SK-N-SH (cell line): ENCODE measurements around the gene CNNM1. TPM values are rescaled to one million over a fixed set of nuclear protein-coding genes. Genes with fewer than 3 reads are reported as not detected.

Experiments
- CTCF ChIA-PET: fragments of 300-600, 350-600 bp; formaldehyde crosslinking; extraction: SDS; loops from one replicate; lab custom pipeline; 2021; lab: Yijun Ruan, JAX
- POLR2A ChIA-PET: fragments of 350-600 bp; sonication (Branson Sonifier 250); formaldehyde crosslinking; extraction: SDS; loops from one replicate; lab custom pipeline; 2020; ENCODE audit warnings: antibody characterized with exemption, inconsistent platforms; lab: Yijun Ruan, JAX
- DNase-seq: peaks from one replicate; pipeline ENCODE4 v3.0.0; 2012
- H2AFZ ChIP-seq: fragments of 200-600 bp; sonication (generic); 2 replicates; pipeline ENCODE4 v1.8.1; 2016; ENCODE audit warnings: antibody characterized with exemption, mild to moderate bottlenecking, low read depth
- H3F3A ChIP-seq: fragments of 200-600 bp; sonication (generic); replicated peaks from 2 replicates; pipeline ENCODE3; 2016; ENCODE audit warnings: antibody characterized with exemption, mild to moderate bottlenecking; ENCODE audit not compliant: insufficient read depth
- H3K27ac ChIP-seq, 2 experiments: fragments of 200-500 bp in 1 of 2; fragments of 200-600 bp in 1 of 2; sonication (Bioruptor generic) in 1 of 2; sonication (generic), shearing (Covaris generic) in 1 of 2; 2 replicates each; pipeline versions ENCODE4 v1.5.1 to v1.6.1; 2014 to 2016; ENCODE audit warnings: low read depth in 2 of 2, inconsistent platforms in 1 of 2, low read length in 1 of 2, mild to moderate bottlenecking in 1 of 2, mixed read lengths in 1 of 2
- H3K27me3 ChIP-seq: fragments of 200-600 bp; sonication (generic), shearing (Covaris generic); 2 replicates; pipeline ENCODE4 v1.6.1; 2016; ENCODE audit warnings: mixed run types; ENCODE audit not compliant: insufficient read depth
- H3K36me3 ChIP-seq, 2 experiments: fragments of 200-500 bp in 1 of 2; fragments of 200-600 bp in 1 of 2; sonication (Bioruptor generic) in 1 of 2; sonication (generic) in 1 of 2; replicated peaks in 1 of 2; 2 replicates each; pipeline versions ENCODE3 to v1.5.1; 2014 to 2016; ENCODE audit warnings: low read length in 1 of 2, mild to moderate bottlenecking in 1 of 2; ENCODE audit not compliant: insufficient read depth in 2 of 2, control insufficient read depth in 1 of 2
- H3K4me1 ChIP-seq, 2 experiments: fragments of 200-500 bp in 1 of 2; fragments of 200-600 bp in 1 of 2; sonication (Bioruptor generic) in 1 of 2; sonication (generic), shearing (Covaris generic) in 1 of 2; 2 replicates each; pipeline versions ENCODE4 v1.5.1 to v1.6.1; 2014 to 2016; ENCODE audit warnings: low read depth in 1 of 2, low read length in 1 of 2, mixed run types in 1 of 2; ENCODE audit not compliant: insufficient read depth in 2 of 2, control insufficient read depth in 1 of 2
- H3K4me2 ChIP-seq: fragments of 200-600 bp; sonication (generic), shearing (Covaris generic); 2 replicates; pipeline ENCODE4 v1.6.1; 2017; ENCODE audit warnings: mixed run types
- H3K4me3 ChIP-seq, 2 experiments: fragments of 200-500 bp in 1 of 2; fragments of 200-600 bp in 1 of 2; sonication (Bioruptor generic) in 1 of 2; sonication (generic), shearing (Covaris generic) in 1 of 2; 2 replicates each; pipeline versions ENCODE4 v1.5.1 to v1.8.1; 2014 to 2016; ENCODE audit warnings: low read depth in 2 of 2, inconsistent platforms in 1 of 2, low read length in 1 of 2, mild to moderate bottlenecking in 1 of 2, mixed read lengths in 1 of 2, moderate library complexity in 1 of 2
- H3K79me2 ChIP-seq: fragments of 200-600 bp; sonication (generic); 2 replicates; pipeline ENCODE4 v1.8.1; 2017; ENCODE audit warnings: mild to moderate bottlenecking; ENCODE audit not compliant: insufficient read depth
- H3K9ac ChIP-seq: fragments of 200-600 bp; sonication (generic); 2 replicates; pipeline ENCODE4 v1.6.1; 2017; ENCODE audit warnings: mixed run types
- H3K9me2 ChIP-seq: fragments of 200-600 bp; sonication (generic); 2 replicates; pipeline ENCODE4 v1.6.1; 2017; ENCODE audit warnings: mixed run types
- H3K9me3 ChIP-seq: fragments of 200-600 bp; sonication (generic); 2 replicates; pipeline ENCODE4 v1.6.1; 2017; ENCODE audit warnings: mixed run types, mild to moderate bottlenecking, moderate library complexity
- H4K20me1 ChIP-seq: fragments of 200-600 bp; sonication (generic); 2 replicates; pipeline ENCODE4 v1.6.1; 2017; ENCODE audit warnings: mild to moderate bottlenecking, mixed run types; ENCODE audit not compliant: insufficient read depth
- CTCF ChIP-seq: fragments of 200-600 bp; sonication (generic); IDR thresholded peaks from 2 replicates; pipeline ENCODE4 v1.6.1; 2017; ENCODE audit warnings: antibody characterized with exemption, mild to moderate bottlenecking, moderate library complexity
- ELF1 ChIP-seq: IDR thresholded peaks from 2 replicates; pipeline ENCODE4 v1.4.0; 2012
- EP300 ChIP-seq, 2 experiments: IDR thresholded peaks; 2 replicates each; pipeline versions ENCODE4 v1.4.0 to v1.6.1; 2012; ENCODE audit warnings: borderline replicate concordance in 1 of 2, low read depth in 1 of 2, low read length in 1 of 2
- EZH2phosphoT487 ChIP-seq: fragments of 200-600 bp; sonication (generic); IDR thresholded peaks from 2 replicates; pipeline ENCODE4 v1.6.1; 2017; ENCODE audit warnings: low read depth, mixed run types, mild to moderate bottlenecking, antibody characterized with exemption, moderate library complexity, borderline replicate concordance
- MXI1 ChIP-seq: IDR thresholded peaks from 2 replicates; pipeline ENCODE4 v1.6.1; 2012; ENCODE audit warnings: mild to moderate bottlenecking, low read depth, low read length, improper control_type of control experiment
- NFIC ChIP-seq: IDR thresholded peaks from 2 replicates; pipeline ENCODE4 v1.4.0; 2012; ENCODE audit warnings: borderline replicate concordance
- POLR2AphosphoS5 ChIP-seq: IDR thresholded peaks from 2 replicates; pipeline ENCODE4 v1.6.1; 2012; ENCODE audit warnings: low read depth, low read length
- RXRA ChIP-seq: IDR thresholded peaks from 2 replicates; pipeline ENCODE4 v1.4.0; 2012; ENCODE audit warnings: low read depth, mild to moderate bottlenecking, borderline replicate concordance
- SMC3 ChIP-seq: IDR thresholded peaks from 2 replicates; pipeline ENCODE4 v1.6.1; 2012; ENCODE audit warnings: low read depth, low read length, improper control_type of control experiment
- TAF1 ChIP-seq: IDR thresholded peaks from 2 replicates; pipeline ENCODE4 v1.6.1; 2012; ENCODE audit warnings: low read depth, mild to moderate bottlenecking, low read length, moderate library complexity, borderline replicate concordance
- TEAD4 ChIP-seq: IDR thresholded peaks from 2 replicates; pipeline ENCODE4 v1.4.0; 2012; ENCODE audit warnings: mild to moderate bottlenecking, borderline replicate concordance; ENCODE audit not compliant: insufficient read depth
- USF2 ChIP-seq: fragments of 150-350 bp; IDR thresholded peaks from 2 replicates; pipeline ENCODE4 v1.6.1; 2017; ENCODE audit warnings: antibody characterized with exemption, low read length, low read depth, borderline replicate concordance
- ZBTB33 ChIP-seq: IDR thresholded peaks from 2 replicates; pipeline ENCODE4 v1.4.0; 2012; ENCODE audit warnings: low read depth, borderline replicate concordance
- WGBS: methylation state at CpG from one replicate; pipeline ENCODE4 v1.1.6; 2017; ENCODE audit warnings: low lambda C conversion rate; 5-methylcytosine and 5-hydroxymethylcytosine counted together
- polyA plus RNA-seq, 3 experiments: library from polyadenylated mRNA; depleted of rRNA; stranded (reverse); fragments of >200 nt; gene quantifications; 2 replicates each; pipeline ENCODE4 v1.2.3, GENCODE V29; 2012
- TF ChIP-seq, protein P1 (sequence below): fragments of 150-350 bp; IDR thresholded peaks from 2 replicates; pipeline ENCODE4 v1.6.1; 2016; ENCODE audit warnings: mild to moderate bottlenecking, low read depth, low read length
- TF ChIP-seq, protein P2 (sequence below): IDR thresholded peaks from 2 replicates; pipeline ENCODE4; 2012
- TF ChIP-seq, protein P3 (sequence below): IDR thresholded peaks from 2 replicates; pipeline ENCODE4 v1.4.0; 2012; ENCODE audit warnings: low read depth, borderline replicate concordance

The CNNM1 gene
- polyA plus RNA-seq, 1 of the 3 experiments (the other 2 are of a cell fraction), result 0.12 TPM

DNA sequence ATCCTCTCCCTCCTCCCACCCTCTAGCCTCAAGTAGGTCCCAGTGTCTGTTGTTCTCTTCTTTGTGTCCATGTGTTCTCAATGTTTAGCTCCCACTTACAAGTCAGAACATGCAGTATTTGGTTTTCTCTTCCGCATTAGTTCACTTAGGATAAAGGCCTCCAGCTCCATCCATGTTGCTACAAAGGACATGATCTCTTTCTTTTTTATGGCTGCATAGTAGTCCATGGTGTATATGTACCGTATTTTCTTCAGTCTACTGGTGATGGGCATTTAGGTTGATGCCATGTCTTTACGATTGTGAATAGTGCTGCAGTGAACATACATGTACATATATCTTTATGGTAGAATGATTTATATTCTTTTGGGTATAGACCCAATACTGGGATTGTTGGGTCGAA is 102.9 kb downstream of the CNNM1 start (continued):
- TF ChIP-seq POLR2AphosphoS5 (no peak), SMC3 (no peak), ZBTB33 (no peak), CTCF (no peak), TAF1 (no peak), USF2 (no peak), RXRA (no peak)
- TF ChIP-seq, protein P1, sequence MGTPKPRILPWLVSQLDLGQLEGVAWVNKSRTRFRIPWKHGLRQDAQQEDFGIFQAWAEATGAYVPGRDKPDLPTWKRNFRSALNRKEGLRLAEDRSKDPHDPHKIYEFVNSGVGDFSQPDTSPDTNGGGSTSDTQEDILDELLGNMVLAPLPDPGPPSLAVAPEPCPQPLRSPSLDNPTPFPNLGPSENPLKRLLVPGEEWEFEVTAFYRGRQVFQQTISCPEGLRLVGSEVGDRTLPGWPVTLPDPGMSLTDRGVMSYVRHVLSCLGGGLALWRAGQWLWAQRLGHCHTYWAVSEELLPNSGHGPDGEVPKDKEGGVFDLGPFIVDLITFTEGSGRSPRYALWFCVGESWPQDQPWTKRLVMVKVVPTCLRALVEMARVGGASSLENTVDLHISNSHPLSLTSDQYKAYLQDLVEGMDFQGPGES, result no peak

DNA sequence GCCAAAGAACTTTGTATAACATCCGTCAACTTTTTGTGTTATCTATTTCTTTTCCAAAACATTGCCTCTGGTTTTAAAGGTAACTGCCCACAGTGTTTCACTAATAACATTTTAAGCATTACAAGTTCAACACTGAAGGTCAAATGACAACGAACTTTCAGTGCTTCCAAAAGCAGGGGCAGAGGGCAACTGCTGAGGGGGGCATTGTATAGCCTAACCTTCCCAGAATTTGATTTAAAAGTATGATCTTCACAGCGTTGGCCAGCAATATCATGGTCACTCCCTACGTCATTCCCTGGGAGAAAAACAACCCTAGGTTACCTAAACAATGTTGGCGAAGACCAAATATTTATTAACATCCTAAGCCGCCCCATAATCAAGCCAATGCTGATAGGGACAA is 103.7 kb downstream of the CNNM1 start:
- Histone ChIP-seq H3K36me3 (peaks cover 5 to 6% of the 10 kb centered on the region in 2 experiments), H3F3A (peaks cover 7% of the 10 kb centered on the region), H4K20me1 (0 out of 2 replicates have a peak, but pooled peaks cover 2% of the 10 kb centered on the region), H3K27me3 (no peaks in the 10 kb centered on the region), H3K79me2 (peaks cover 52% of the 10 kb centered on the region), H3K9me2 (no peaks in the 10 kb centered on the region), H3K27ac (no peak overlapping the region), H3K9me3 (no peaks in the 10 kb centered on the region), H3K9ac (no peak overlapping the region), H2AFZ (no peak overlapping the region), H3K4me3 (no peak overlapping the region), H3K4me1 (peaks cover 8 to 10% of the 10 kb centered on the region in 2 experiments; a peak in 2 of 4 replicates), H3K4me2 (no peak overlapping the region)
- ChIA-PET CTCF (interaction anchor here (1.0 to 8.6 kb wide), 2 partner anchors 40 to 177 kb away, joined by 3 to 118 read pairs; no protein-coding TSS in a partner anchor), POLR2A (no interaction called here)
- 90% methylated on average over 6 of the region's 6 CpGs for WGBS
- DNase-seq, result no peak
- TF ChIP-seq ZBTB33 (no peak), ELF1 (no peak), CTCF (no peak), TEAD4 (no peak), EZH2phosphoT487 (no peak), USF2 (no peak), NFIC (no peak), EP300 (IDR thresholded peaks at IDR 0.05; ENCODE audit: borderline replicate concordance in 1 of 2, low read depth in 1 of 2, low read length in 1 of 2) (no peak), MXI1 (no peak)
- TF ChIP-seq, protein P2, sequence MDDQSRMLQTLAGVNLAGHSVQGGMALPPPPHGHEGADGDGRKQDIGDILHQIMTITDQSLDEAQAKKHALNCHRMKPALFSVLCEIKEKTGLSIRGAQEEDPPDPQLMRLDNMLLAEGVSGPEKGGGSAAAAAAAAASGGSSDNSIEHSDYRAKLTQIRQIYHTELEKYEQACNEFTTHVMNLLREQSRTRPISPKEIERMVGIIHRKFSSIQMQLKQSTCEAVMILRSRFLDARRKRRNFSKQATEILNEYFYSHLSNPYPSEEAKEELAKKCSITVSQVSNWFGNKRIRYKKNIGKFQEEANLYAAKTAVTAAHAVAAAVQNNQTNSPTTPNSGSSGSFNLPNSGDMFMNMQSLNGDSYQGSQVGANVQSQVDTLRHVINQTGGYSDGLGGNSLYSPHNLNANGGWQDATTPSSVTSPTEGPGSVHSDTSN, result no peak
- TF ChIP-seq, protein P3, sequence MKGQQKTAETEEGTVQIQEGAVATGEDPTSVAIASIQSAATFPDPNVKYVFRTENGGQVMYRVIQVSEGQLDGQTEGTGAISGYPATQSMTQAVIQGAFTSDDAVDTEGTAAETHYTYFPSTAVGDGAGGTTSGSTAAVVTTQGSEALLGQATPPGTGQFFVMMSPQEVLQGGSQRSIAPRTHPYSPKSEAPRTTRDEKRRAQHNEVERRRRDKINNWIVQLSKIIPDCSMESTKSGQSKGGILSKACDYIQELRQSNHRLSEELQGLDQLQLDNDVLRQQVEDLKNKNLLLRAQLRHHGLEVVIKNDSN, result no peak
